Stimulated activated CD4-positive, alpha-beta T cell treated with anti-CD3 and anti-CD28 coated beads, Interleukin-12 subunit alpha, Interleukin-12 subunit beta, amount 100 ng/mL, for 48 hours (primary cell): ENCODE measurements around the gene TERB1.

Source experiments
- DNase-seq, 3 donors: peaks; one replicate each; pipeline ENCODE4 v3.0.0-alpha.2; 2020; ENCODE audit warnings: low read depth in 2 of 3, low spot score in 1 of 3

The TERB1 gene

GRCh38 chr16:66706506-66706880 is 94.9 kb downstream of the TERB1 start:
- no peak for DNase-seq

GRCh38 chr16:66705790-66706505 is 95.4 kb downstream of the TERB1 start:
- no peak for DNase-seq
